AG04450 (cell line): ENCODE results near the gene EIF2D. TPM values are rescaled to one million over a fixed set of nuclear protein-coding genes. Genes with fewer than 3 reads are reported as not detected.

Experiments
- CTCF ChIA-PET: fragments of 300-600, 350-600 bp; formaldehyde crosslinking; extraction: SDS; loops from one replicate; lab custom pipeline; 2022; ENCODE audit warnings: antibody characterized with exemption, inconsistent platforms; lab: Charles Lee
- POLR2A ChIA-PET: fragments of 350-600 bp; formaldehyde crosslinking; extraction: SDS; loops from one replicate; lab custom pipeline; 2021; ENCODE audit warnings: antibody characterized with exemption, inconsistent platforms; lab: Yijun Ruan, JAX
- DNase-seq: peaks from one replicate; pipeline ENCODE4 v3.0.0-alpha.2; 2011; ENCODE audit warnings: low read depth, low spot score
- H3K27ac ChIP-seq: one replicate; pipeline ENCODE4 v1.5.1; 2012; ENCODE audit warnings: low read depth, low read length, control low read depth
- H3K27me3 ChIP-seq: one replicate; pipeline ENCODE4 v1.6.0; 2012; ENCODE audit warnings: low read length; ENCODE audit not compliant: control insufficient read depth, insufficient read depth
- H3K4me3 ChIP-seq: 2 replicates; pipeline ENCODE4 v1.5.1; 2011; ENCODE audit warnings: mild to moderate bottlenecking, low read depth, low read length, control low read depth
- H3K9me3 ChIP-seq: 2 replicates; pipeline ENCODE4 v1.5.1; 2012; ENCODE audit warnings: low read length; ENCODE audit not compliant: control insufficient read depth, insufficient read depth
- CTCF ChIP-seq: IDR thresholded peaks from 2 replicates; pipeline ENCODE4 v1.5.1; 2011; ENCODE audit warnings: low read depth, low read length, control low read depth, inconsistent platforms
- polyA plus RNA-seq: library from polyadenylated mRNA; depleted of rRNA; stranded (reverse); fragments of >200 nt; gene quantifications from 2 replicates; pipeline ENCODE4 v1.2.3, GENCODE V29; 2011

Gene EIF2D
- polyA plus RNA-seq, 1 experiment, result 74.0 TPM

DNA sequence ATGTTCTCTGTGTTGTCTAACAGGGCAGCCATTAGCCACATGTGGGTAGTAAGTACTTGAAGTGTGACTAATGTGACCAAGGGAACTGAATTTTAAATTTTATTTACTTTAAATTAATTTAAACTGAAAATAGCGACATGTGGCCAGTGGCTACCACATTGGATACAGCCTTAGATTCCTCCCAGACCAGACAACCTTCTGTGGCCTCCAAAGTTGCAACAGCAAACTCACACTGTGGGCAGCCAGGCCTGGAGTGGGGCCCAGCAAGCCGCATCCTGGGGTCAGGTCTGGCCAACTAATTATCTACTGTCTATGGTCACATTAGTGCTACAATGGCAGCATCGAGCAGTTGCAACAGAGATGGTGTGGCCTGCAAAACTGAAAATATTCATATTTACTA lies 11.7 kb downstream of the EIF2D start:
- TF ChIP-seq CTCF, result no peak
- Histone ChIP-seq H3K27me3 (no peaks in the 10 kb centered on the region), H3K27ac (no peak overlapping the region), H3K4me3 (no peak overlapping the region), H3K9me3 (no peaks in the 10 kb centered on the region)
- DNase-seq, result no peak
- ChIA-PET POLR2A (no interaction called here), CTCF (interaction anchor here (0.5 to 1.3 kb wide), 3 partner anchors 29 to 110 kb away, joined by 3 read pairs; no protein-coding TSS in a partner anchor)

DNA sequence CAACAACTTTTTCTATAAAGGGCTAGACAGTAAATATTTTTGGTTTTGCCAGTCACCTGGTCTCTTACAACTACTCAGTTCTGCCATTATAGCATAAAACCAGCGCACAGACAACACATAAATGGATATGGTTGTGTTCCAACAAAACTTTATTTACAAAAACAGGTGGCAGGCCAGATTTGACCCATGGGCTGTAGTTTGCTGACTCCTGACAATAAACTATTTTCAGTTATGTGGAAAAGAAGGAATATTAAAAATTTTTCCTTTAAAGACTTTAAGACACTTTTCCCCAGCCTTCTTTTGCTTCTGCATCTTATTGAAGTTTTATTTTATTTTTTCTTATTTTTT lies 16.0 kb downstream of the EIF2D start:
- no peak overlapping the region for H3K4me3 ChIP-seq
- no peak overlapping the region for H3K27ac ChIP-seq
- CTCF ChIA-PET, result no interaction called here
- H3K9me3 ChIP-seq, result no peaks in the 10 kb centered on the region
- POLR2A ChIA-PET, result no interaction called here
- DNase-seq, result no peak
- TF ChIP-seq CTCF, result no peak
- H3K27me3 ChIP-seq, result no peaks in the 10 kb centered on the region

DNA sequence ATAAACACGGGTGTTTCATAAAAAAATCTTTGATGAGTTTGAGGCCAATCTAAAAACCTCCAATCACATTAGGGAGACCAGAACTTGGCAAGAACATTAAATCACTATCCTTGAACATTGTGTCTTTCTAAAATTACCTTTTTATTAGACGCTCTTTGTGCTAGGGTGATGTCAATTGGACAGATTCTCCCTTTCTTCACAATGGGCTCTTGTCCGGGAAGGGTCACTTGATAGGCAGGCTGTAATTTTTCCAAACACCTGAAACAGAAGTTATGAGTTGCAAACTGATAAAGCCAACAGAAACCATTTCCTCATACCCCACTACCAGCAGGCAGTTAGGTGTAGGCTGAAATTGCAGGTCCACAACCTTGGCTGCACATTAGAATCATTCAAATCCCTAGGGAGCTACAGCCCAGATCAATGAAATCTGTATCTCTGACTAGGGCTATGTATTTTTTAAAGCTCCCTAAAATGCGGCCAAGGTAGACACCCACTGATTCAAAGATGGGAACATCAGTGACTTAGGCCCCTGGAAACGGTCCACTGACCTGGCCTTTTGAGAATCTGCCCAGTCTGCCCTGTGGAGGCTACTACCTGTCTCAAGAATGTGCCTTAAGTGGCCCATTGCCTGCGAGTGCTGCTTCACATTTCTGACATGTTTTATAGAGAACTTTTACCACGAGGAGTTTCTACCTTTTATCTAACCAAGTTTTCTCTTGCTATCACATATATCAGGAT lies 16.5 kb downstream of the EIF2D start:
- Histone ChIP-seq H3K9me3 (no peaks in the 10 kb centered on the region), H3K27me3 (no peaks in the 10 kb centered on the region), H3K27ac (no peak overlapping the region), H3K4me3 (no peak overlapping the region)
- DNase-seq, result no peak
- ChIA-PET CTCF (interaction anchor here (2.0 to 4.8 kb wide), 3 partner anchors 11 to 105 kb away, joined by 7 to 25 read pairs (median 24); no protein-coding TSS in a partner anchor), POLR2A (no interaction called here)
- TF ChIP-seq CTCF, result no peak

DNA sequence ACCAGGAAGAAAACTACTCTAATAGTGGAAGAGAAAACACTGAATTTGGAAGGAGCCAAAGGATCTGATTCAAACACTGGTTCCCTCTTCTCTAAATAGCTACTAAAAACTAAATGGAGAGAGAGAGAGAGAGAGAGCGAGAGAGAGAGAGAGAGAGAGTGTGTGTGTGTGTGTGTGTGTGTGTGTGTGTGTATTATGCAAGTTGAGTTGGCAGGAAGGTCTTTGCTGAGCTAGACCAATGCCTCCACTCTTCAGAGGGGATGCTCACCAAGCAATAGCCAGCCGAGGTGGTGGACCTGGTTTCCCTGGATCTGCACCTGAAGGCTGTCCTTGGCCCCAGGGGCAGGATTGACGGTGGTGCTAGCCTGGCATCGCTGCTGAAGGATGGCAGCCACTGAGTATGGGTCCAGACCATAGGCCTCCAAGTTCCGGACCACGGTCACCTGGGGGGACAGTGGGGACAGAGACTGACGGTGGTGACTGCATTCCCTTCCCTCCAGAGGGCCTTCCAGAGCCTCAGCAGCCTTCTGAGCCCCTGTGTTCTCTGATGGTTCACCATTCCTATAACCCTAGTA lies 18.8 kb downstream of the EIF2D start:
- CTCF ChIA-PET, result interaction anchor here (0.7 to 4.8 kb wide), 11 partner anchors 9 to 319 kb away, joined by 3 to 25 read pairs (median 5); partner anchors contain the start of gene EIF2D
- POLR2A ChIA-PET, result no interaction called here
- no peak overlapping the region for H3K4me3 ChIP-seq
- no peak for DNase-seq
- no peak for TF ChIP-seq CTCF
- H3K27me3 ChIP-seq, result no peaks in the 10 kb centered on the region
- no peak overlapping the region for H3K27ac ChIP-seq
- H3K9me3 ChIP-seq, result no peaks in the 10 kb centered on the region

- Histone ChIP-seq H3K27ac (no peak overlapping the region), H3K4me3 (no peak overlapping the region), H3K27me3 (no peaks in the 10 kb centered on the region), H3K9me3 (no peaks in the 10 kb centered on the region)
- ChIA-PET CTCF (interaction anchor here (1.1 to 4.8 kb wide), 6 partner anchors 8 to 112 kb away, joined by 3 to 25 read pairs (median 12); no protein-coding TSS in a partner anchor), POLR2A (no interaction called here)
- DNase-seq, result no peak
- TF ChIP-seq CTCF, result no peak
Observed at GRCh38 chr1:206591696-206592095, 20.6 kb downstream of the EIF2D start.
